H1 (cell line): Measurements from ENCODE around the gene MGAT5B. TPM values are rescaled to one million over a fixed set of nuclear protein-coding genes. Genes with fewer than 3 reads are reported as not detected.

Experiments used
- CTCF ChIA-PET: fragments of 300-600 bp; sonication (Branson Sonifier 250); formaldehyde crosslinking; loops from one replicate; lab custom pipeline; 2021; ENCODE audit not compliant: partially characterized antibody; lab: Charles Lee
- POLR2A ChIA-PET: fragments of 300-600 bp; sonication (Branson Sonifier 250); formaldehyde crosslinking; loops from one replicate; lab custom pipeline; 2021; ENCODE audit warnings: inconsistent platforms; ENCODE audit not compliant: partially characterized antibody; lab: Charles Lee
- DNase-seq, 2 experiments: peaks; one replicate each; pipeline versions ENCODE4 v3.0.0 to v3.0.0-alpha.2; 2010 to 2022; ENCODE audit warnings: low spot score in 2 of 2, low read depth in 1 of 2, mixed read lengths in 1 of 2
- FAIRE-seq: peaks from 2 replicates; lab custom pipeline; 2011; peaks lifted over from hg19 to GRCh38; lab: Jason Lieb, UNC
- H2AFZ ChIP-seq: 2 replicates; pipeline ENCODE4 v1.8.1; 2012; ENCODE audit warnings: low read length, inconsistent platforms
- H2AK5ac ChIP-seq: 2 replicates; pipeline ENCODE4 v1.6.1; 2013; ENCODE audit warnings: low read depth, low read length
- H2BK120ac ChIP-seq: replicated peaks from 2 replicates; pipeline ENCODE3; 2013; ENCODE audit warnings: low read depth, low read length, inconsistent platforms
- H2BK12ac ChIP-seq: 2 replicates; pipeline ENCODE4 v1.6.1; 2013; ENCODE audit warnings: low read depth, low read length
- H2BK15ac ChIP-seq: 2 replicates; pipeline ENCODE4 v1.6.1; 2013; ENCODE audit warnings: low read length
- H2BK20ac ChIP-seq: 2 replicates; pipeline ENCODE4 v1.6.1; 2013; ENCODE audit warnings: low read length
- H2BK5ac ChIP-seq: 2 replicates; pipeline ENCODE4 v1.6.1; 2013; ENCODE audit warnings: low read depth, low read length
- H3K14ac ChIP-seq: 2 replicates; pipeline ENCODE4 v1.6.1; 2013; ENCODE audit warnings: inconsistent platforms; ENCODE audit not compliant: insufficient read length
- H3K18ac ChIP-seq: 2 replicates; pipeline ENCODE4 v1.6.1; 2013; ENCODE audit warnings: low read length; ENCODE audit errors: extremely low read depth
- H3K23ac ChIP-seq: 2 replicates; pipeline ENCODE4 v1.6.1; 2013; ENCODE audit warnings: inconsistent platforms; ENCODE audit not compliant: insufficient read length
- H3K23me2 ChIP-seq: 2 replicates; pipeline ENCODE4 v1.6.1; 2013; ENCODE audit warnings: low read depth, low read length
- H3K27ac ChIP-seq: 2 replicates; pipeline ENCODE4 v1.6.1; 2011; ENCODE audit warnings: low read depth, low read length, inconsistent platforms
- H3K27me3 ChIP-seq, 4 experiments: replicated peaks in 1 of 4; 1 replicate in 1 of 4; 2 replicates in 3 of 4; pipeline versions ENCODE4 v1.6.1 to v1.8.1; 2011 to 2013; ENCODE audit warnings: low read length in 3 of 4, mild to moderate bottlenecking in 3 of 4, inconsistent platforms in 2 of 4, mixed read lengths in 2 of 4, moderate library complexity in 1 of 4; ENCODE audit not compliant: control insufficient read depth in 3 of 4, insufficient read depth in 3 of 4; ENCODE audit errors: extremely low read depth in 1 of 4
- H3K36me3 ChIP-seq, 4 experiments: 2 replicates each; pipeline versions ENCODE4 v1.6.1 to v1.8.1; 2011 to 2013; ENCODE audit warnings: mild to moderate bottlenecking in 4 of 4, low read length in 3 of 4, moderate library complexity in 2 of 4, control low read depth in 1 of 4, inconsistent platforms in 1 of 4; ENCODE audit not compliant: insufficient read depth in 4 of 4, control insufficient read depth in 2 of 4
- H3K4ac ChIP-seq: replicated peaks from 2 replicates; pipeline ENCODE3; 2013; ENCODE audit warnings: low read length, low read depth, mixed read lengths, inconsistent platforms; ENCODE audit not compliant: insufficient read length
- H3K4me1 ChIP-seq, 4 experiments: replicated peaks in 1 of 4; 1 replicate in 1 of 4; 2 replicates in 3 of 4; pipeline versions ENCODE4 v1.6.1 to v1.8.1; 2011 to 2013; ENCODE audit warnings: low read length in 3 of 4, inconsistent platforms in 2 of 4, mixed read lengths in 1 of 4; ENCODE audit not compliant: insufficient read depth in 4 of 4, control insufficient read depth in 3 of 4
- H3K4me2 ChIP-seq, 2 experiments: 2 replicates each; pipeline versions ENCODE4 v1.6.1 to v1.8.1; 2011 to 2013; ENCODE audit warnings: low read depth in 2 of 2, low read length in 2 of 2, control low read depth in 1 of 2, inconsistent platforms in 1 of 2, mild to moderate bottlenecking in 1 of 2; ENCODE audit not compliant: insufficient read depth in 1 of 2
- H3K4me3 ChIP-seq, 4 experiments: fragments of 200-600, 300-600 bp in 1 of 4; sonication (generic), shearing (Covaris generic), sonication (Bioruptor Twin) in 1 of 4; 2 replicates each; pipeline versions ENCODE4 v1.5.1 to v1.8.1; 2011 to 2016; ENCODE audit warnings: low read length in 4 of 4, low read depth in 3 of 4, control low read depth in 2 of 4, inconsistent platforms in 2 of 4, mild to moderate bottlenecking in 2 of 4, mixed read lengths in 1 of 4, moderate library complexity in 1 of 4; ENCODE audit not compliant: insufficient read depth in 2 of 4; ENCODE audit errors: extremely low read depth in 1 of 4
- H3K56ac ChIP-seq: replicated peaks from 2 replicates; pipeline ENCODE3; 2013; ENCODE audit warnings: low read depth, mild to moderate bottlenecking, mixed read lengths, low read length, inconsistent platforms; ENCODE audit not compliant: insufficient read length
- H3K79me1 ChIP-seq: 2 replicates; pipeline ENCODE4 v1.6.1; 2013; ENCODE audit warnings: low read depth, low read length, control low read depth
- H3K79me2 ChIP-seq, 2 experiments: 2 replicates each; pipeline versions ENCODE4 v1.6.1 to v1.8.1; 2012 to 2013; ENCODE audit warnings: low read length in 2 of 2, mild to moderate bottlenecking in 2 of 2, inconsistent platforms in 1 of 2; ENCODE audit not compliant: insufficient read depth in 2 of 2, control insufficient read depth in 1 of 2
- H3K9ac ChIP-seq, 4 experiments: replicated peaks in 1 of 4; 1 replicate in 1 of 4; 2 replicates in 3 of 4; pipeline versions ENCODE4 v1.6.1 to v1.8.1; 2011 to 2013; ENCODE audit warnings: low read depth in 3 of 4, low read length in 3 of 4, control low read depth in 2 of 4, mild to moderate bottlenecking in 2 of 4, moderate library complexity in 2 of 4, inconsistent platforms in 1 of 4; ENCODE audit errors: extremely low read depth in 1 of 4
- H3K9me3 ChIP-seq, 2 experiments: 2 replicates each; pipeline versions ENCODE4 v1.6.1 to v1.8.1; 2012 to 2013; ENCODE audit warnings: mild to moderate bottlenecking in 2 of 2, moderate library complexity in 2 of 2, control low read depth in 1 of 2, inconsistent platforms in 1 of 2, low read depth in 1 of 2, low read length in 1 of 2, mixed read lengths in 1 of 2; ENCODE audit not compliant: insufficient read depth in 2 of 2
- H4K20me1 ChIP-seq, 2 experiments: replicated peaks in 1 of 2; 2 replicates each; pipeline versions ENCODE3 to v1.8.1; 2011 to 2013; ENCODE audit warnings: inconsistent platforms in 2 of 2, low read length in 2 of 2, mild to moderate bottlenecking in 1 of 2; ENCODE audit not compliant: insufficient read depth in 2 of 2, control insufficient read depth in 1 of 2
- H4K5ac ChIP-seq: 2 replicates; pipeline ENCODE4 v1.6.1; 2013; ENCODE audit warnings: low read length, low read depth, mixed read lengths, inconsistent platforms; ENCODE audit not compliant: insufficient read length
- H4K8ac ChIP-seq: 2 replicates; pipeline ENCODE4 v1.8.0; 2013; ENCODE audit warnings: mild to moderate bottlenecking, moderate library complexity, low read length, inconsistent platforms; ENCODE audit not compliant: insufficient read depth; ENCODE audit errors: extremely low read depth
- H4K91ac ChIP-seq: replicated peaks from 2 replicates; pipeline ENCODE3; 2013; ENCODE audit warnings: low read length, mixed read lengths, inconsistent platforms; ENCODE audit not compliant: insufficient read length
- CBX8 ChIP-seq: fragments of 300-800, 300-1000 bp; sonication (generic); IDR thresholded peaks from 2 replicates; pipeline ENCODE4 v1.7.1; 2016; ENCODE audit warnings: low read depth, low read length, borderline replicate concordance
- CREB1 ChIP-seq: IDR thresholded peaks from 2 replicates; pipeline ENCODE4 v1.6.1; 2012; ENCODE audit warnings: inconsistent platforms
- HDAC6 ChIP-seq: IDR thresholded peaks from one replicate; pipeline ENCODE4 v1.7.1; 2012; ENCODE audit warnings: low read depth, mild to moderate bottlenecking, inconsistent platforms, low read length, moderate library complexity
- KDM4A ChIP-seq: IDR thresholded peaks from one replicate; pipeline ENCODE4 v1.7.1; 2012; ENCODE audit warnings: low read depth, mild to moderate bottlenecking, moderate library complexity, low read length, inconsistent platforms; ENCODE audit not compliant: severe bottlenecking
- PHF8 ChIP-seq: fragments of 200-600 bp; sonication (generic); conservative IDR thresholded peaks from 2 replicates; pipeline ENCODE4 v1.7.1; 2012; ENCODE audit warnings: low read depth, mild to moderate bottlenecking, inconsistent platforms, low read length, moderate library complexity
- POU5F1 ChIP-seq: IDR thresholded peaks from 2 replicates; pipeline ENCODE4 v1.6.1; 2011; ENCODE audit warnings: low read depth, mild to moderate bottlenecking, low read length, moderate library complexity
- SP1 ChIP-seq: IDR thresholded peaks from 2 replicates; pipeline ENCODE4 v1.6.1; 2011; ENCODE audit warnings: low read depth, low read length
- YY1 ChIP-seq: IDR thresholded peaks from 2 replicates; pipeline ENCODE4 v1.6.1; 2011; ENCODE audit warnings: low read depth, mild to moderate bottlenecking, low read length
- whole genome bisulfite sequencing, 2 experiments: shearing (Covaris generic) in 1 of 2; methylation state at CpG; one replicate each; pipeline versions ENCODE4 v1.1.6 to v1.1.7; 2013 to 2015; ENCODE audit warnings: low lambda C conversion rate in 2 of 2, mixed read lengths in 2 of 2, inconsistent platforms in 1 of 2, low coverage in 1 of 2, missing lambda C conversion rate in 1 of 2; ENCODE audit not compliant: insufficient replicate concordance in 2 of 2, insufficient coverage in 1 of 2, insufficient read length in 1 of 2; ENCODE audit errors: extremely low coverage in 1 of 2, missing lambda C conversion rate in 1 of 2; 5-methylcytosine and 5-hydroxymethylcytosine counted together
- polyA plus RNA-seq, 7 experiments: library from polyadenylated mRNA; depleted of rRNA in 3 of 7; stranded (reverse) in 5 of 7; unstranded in 2 of 7; fragments of >200 nt in 5 of 7; fragments of 200-250 nt in 2 of 7; gene quantifications; 1 replicate in 5 of 7; 2 replicates in 1 of 7; 4 replicates in 1 of 7; pipeline versions ENCODE4 v1.2.1 to v1.2.3, GENCODE V29; 2011 to 2013; ENCODE audit warnings: missing spikeins in 2 of 7, mixed read lengths in 2 of 7
- total RNA-seq: library from RNA; stranded (reverse); fragmentation: NEBNext Ultra II Directional; extraction: Animal tissue kit (Norgen Biotek cat#: 25700); gene quantifications from 2 replicates; pipeline ENCODE4 v1.2.1, GENCODE V29; 2021
- TF ChIP-seq, protein P1 (sequence below): IDR thresholded peaks from 2 replicates; pipeline ENCODE4 v1.6.1; 2011; ENCODE audit warnings: low read length, improper control_type of control experiment
- TF ChIP-seq, protein P2 (sequence below): IDR thresholded peaks from 2 replicates; pipeline ENCODE4 v1.6.1; 2011; ENCODE audit warnings: low read depth, mild to moderate bottlenecking, low read length; ENCODE audit not compliant: insufficient read depth

MGAT5B gene
- total and polyA plus RNA-seq, 2 of the 8 experiments (the other 6 are each of a cell fraction or from before 2014, with no cell fraction given): 7.9 to 8.2 TPM

DNA sequence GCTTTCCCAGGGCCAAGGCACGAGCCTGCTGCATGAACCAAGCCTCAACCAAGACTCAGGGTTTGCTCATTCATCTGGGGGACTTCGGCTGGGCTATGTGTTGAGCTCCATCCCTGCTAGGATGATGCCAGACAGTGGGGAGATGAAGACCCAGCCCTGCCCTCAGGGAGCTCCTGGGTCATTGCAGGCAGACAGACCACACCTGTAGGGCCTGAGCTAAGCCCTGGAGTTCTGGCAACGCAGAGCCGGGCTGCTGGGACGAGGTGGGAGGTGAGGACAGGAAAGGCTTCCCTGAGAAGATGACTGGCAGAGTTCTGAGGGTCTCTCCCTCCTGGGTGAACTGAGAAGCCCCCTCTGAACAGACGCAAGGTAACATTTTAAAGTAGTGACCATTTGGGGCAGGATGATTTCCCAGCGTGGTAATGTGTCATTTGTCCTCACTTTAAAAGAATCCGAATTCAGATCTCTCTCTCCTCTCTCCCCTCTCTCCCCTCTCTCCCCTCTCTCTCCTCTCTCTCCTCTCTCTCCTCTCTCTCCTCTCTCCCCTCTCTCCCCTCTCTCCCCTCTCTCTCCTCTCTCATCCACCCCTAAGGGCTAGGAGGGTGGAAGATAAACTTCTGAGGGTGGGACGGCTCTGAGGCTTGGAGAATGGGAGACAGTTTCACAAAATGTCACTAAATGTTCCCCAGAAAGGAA is 98.4 kb downstream of the MGAT5B start:
- no peak overlapping the region for H3K56ac ChIP-seq
- H4K5ac ChIP-seq: no peak overlapping the region
- ChIA-PET CTCF (interaction anchor here (0.7 to 1.5 kb wide), 6 partner anchors 10 to 122 kb away, joined by 3 to 4 read pairs (median 3); no protein-coding TSS in a partner anchor), POLR2A (interaction anchor here (1.3 to 3.1 kb wide), 5 partner anchors 10 to 36 kb away, joined by 3 to 15 read pairs (median 6); no protein-coding TSS in a partner anchor)
- DNase-seq (no peak), FAIRE-seq (no peak)
- no peak overlapping the region for H2BK120ac ChIP-seq
- H4K8ac ChIP-seq: no peak overlapping the region
- H3K79me1 ChIP-seq: no peaks in the 10 kb centered on the region
- no peak overlapping the region for H3K4ac ChIP-seq
- no peak overlapping the region for H2BK12ac ChIP-seq
- no peak overlapping the region; a peak in 2 of 4 replicates for H3K4me2 ChIP-seq
- H3K36me3 ChIP-seq: no peaks in the 10 kb centered on the region
- no peak overlapping the region for H3K18ac ChIP-seq
- 0 out of 7 replicates have a peak, but pooled peaks cover 0 to 2% (median 0%) of the 10 kb centered on the region in 4 experiments for H3K27me3 ChIP-seq
- H2BK5ac ChIP-seq: 0 out of 2 replicates have a peak overlapping the region, but pooled peaks have one; percentile 19
- no peak overlapping the region for H3K4me3 ChIP-seq
- peaks cover 4% of the 10 kb centered on the region for H3K23me2 ChIP-seq
- H2BK15ac ChIP-seq: no peak overlapping the region
- H3K79me2 ChIP-seq: no peaks in the 10 kb centered on the region
- H2AFZ ChIP-seq: no peak overlapping the region
- no peaks in the 10 kb centered on the region for H3K9me3 ChIP-seq
- H3K23ac ChIP-seq: no peak overlapping the region
- H3K4me1 ChIP-seq: peaks cover 5 to 17% (median 9%) of the 10 kb centered on the region in 4 experiments
- no peaks in the 10 kb centered on the region for H4K20me1 ChIP-seq
- H2BK20ac ChIP-seq: peak overlapping the region; percentile 15
- WGBS, 2 experiments: 81% methylated on average over 8 of the region's 9 CpGs; no CpG with 5 or more reads in 1 of the 2 experiments
- H2AK5ac ChIP-seq: no peak overlapping the region; the same call in 1 of the 2 replicates
- H4K91ac ChIP-seq: no peak overlapping the region
- H3K27ac ChIP-seq: no peak overlapping the region
- no peak overlapping the region for H3K14ac ChIP-seq
- no peak overlapping the region; a peak in 1 of 7 replicates for H3K9ac ChIP-seq
- no peak for TF ChIP-seq PHF8
- no peak for TF ChIP-seq YY1
- TF ChIP-seq, protein P1, sequence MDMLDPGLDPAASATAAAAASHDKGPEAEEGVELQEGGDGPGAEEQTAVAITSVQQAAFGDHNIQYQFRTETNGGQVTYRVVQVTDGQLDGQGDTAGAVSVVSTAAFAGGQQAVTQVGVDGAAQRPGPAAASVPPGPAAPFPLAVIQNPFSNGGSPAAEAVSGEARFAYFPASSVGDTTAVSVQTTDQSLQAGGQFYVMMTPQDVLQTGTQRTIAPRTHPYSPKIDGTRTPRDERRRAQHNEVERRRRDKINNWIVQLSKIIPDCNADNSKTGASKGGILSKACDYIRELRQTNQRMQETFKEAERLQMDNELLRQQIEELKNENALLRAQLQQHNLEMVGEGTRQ: no peak
- TF ChIP-seq, protein P2, sequence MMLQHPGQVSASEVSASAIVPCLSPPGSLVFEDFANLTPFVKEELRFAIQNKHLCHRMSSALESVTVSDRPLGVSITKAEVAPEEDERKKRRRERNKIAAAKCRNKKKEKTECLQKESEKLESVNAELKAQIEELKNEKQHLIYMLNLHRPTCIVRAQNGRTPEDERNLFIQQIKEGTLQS: no peak
- no peak for TF ChIP-seq POU5F1
- no peak for TF ChIP-seq SP1
- TF ChIP-seq HDAC6: no peak
- TF ChIP-seq CBX8: no peak
- TF ChIP-seq KDM4A: no peak
- TF ChIP-seq CREB1: no peak
